GM12878 (cell line): ENCODE measurements around the gene BOLA2B. TPM values are rescaled to one million over a fixed set of nuclear protein-coding genes. Genes with fewer than 3 reads are reported as not detected.

ENCODE experiments used
- CHD2 ChIP-seq: IDR thresholded peaks from 2 replicates; pipeline ENCODE4 v1.6.1; 2011; ENCODE audit warnings: low read depth, low read length, improper control_type of control experiment, borderline replicate concordance
- CREM ChIP-seq: IDR thresholded peaks from 2 replicates; pipeline ENCODE4 v1.6.1; 2014; ENCODE audit warnings: antibody characterized with exemption, low read depth
- DPF2 ChIP-seq: fragments of 450-650 bp; IDR thresholded peaks from 2 replicates; pipeline ENCODE4 v1.6.1; 2017; ENCODE audit warnings: mild to moderate bottlenecking
- HDAC2 ChIP-seq: fragments of 200-600 bp; sonication (generic); IDR thresholded peaks from 2 replicates; pipeline ENCODE4 v1.6.1; 2017
- IKZF2 ChIP-seq, 2 experiments: fragments of 450-650 bp; IDR thresholded peaks; 2 replicates each; pipeline ENCODE4 v1.6.1; 2017; ENCODE audit warnings: mild to moderate bottlenecking in 2 of 2, moderate library complexity in 2 of 2
- NFXL1 ChIP-seq: fragments of 450-650 bp; IDR thresholded peaks from 2 replicates; pipeline ENCODE4 v1.6.1; 2017; ENCODE audit warnings: antibody characterized with exemption, mild to moderate bottlenecking, borderline replicate concordance
- RFX5 ChIP-seq: IDR thresholded peaks from 2 replicates; pipeline ENCODE4 v1.6.1; 2011; ENCODE audit warnings: low read depth, low read length, improper control_type of control experiment
- SREBF2 ChIP-seq: IDR thresholded peaks from 2 replicates; pipeline ENCODE4 v1.6.1; 2012; ENCODE audit warnings: mild to moderate bottlenecking, low read length
- TCF7 ChIP-seq: IDR thresholded peaks from 2 replicates; pipeline ENCODE4 v1.6.1; 2014; ENCODE audit warnings: antibody characterized with exemption, borderline replicate concordance
- ZSCAN29 ChIP-seq: fragments of 450-650 bp; IDR thresholded peaks from 2 replicates; pipeline ENCODE4 v1.6.1; 2017; ENCODE audit warnings: mild to moderate bottlenecking, moderate library complexity
- polyA plus RNA-seq, 11 experiments: library from polyadenylated mRNA; depleted of rRNA in 4 of 11; unstranded in 6 of 11; stranded (reverse) in 5 of 11; fragments of >200 nt; fragmentation: Nextera tagmentation in 4 of 11; fragmentation: Illumina TruSeq in 1 of 11; extraction: Ambion mirVana in 4 of 11; extraction: Trizol in 1 of 11; gene quantifications; 1 replicate in 1 of 11; 2 replicates in 10 of 11; pipeline versions ENCODE4 v1.2.1 to v1.2.3, GENCODE V29; 2011 to 2016; ENCODE audit warnings: inconsistent platforms in 2 of 11, missing spikeins in 2 of 11, low read depth in 1 of 11
- total RNA-seq, 4 experiments: library from RNA; depleted of rRNA in 3 of 4; stranded (reverse); fragments of >200 nt in 3 of 4; fragmentation: Illumina TruSeq in 1 of 4; extraction: Trizol in 1 of 4; gene quantifications; 2 replicates each; pipeline versions ENCODE4 v1.2.1 to v1.2.3, GENCODE V29; 2013 to 2021
- TF ChIP-seq, protein P1 (sequence below): IDR thresholded peaks from 2 replicates; pipeline ENCODE4 v1.6.1; 2011; ENCODE audit warnings: borderline replicate concordance, low read depth, mild to moderate bottlenecking, moderate library complexity, low read length; ENCODE audit not compliant: insufficient read depth, poor library complexity, severe bottlenecking
- TF ChIP-seq, protein P2 (sequence below): fragments of 450-650 bp; IDR thresholded peaks from 2 replicates; pipeline ENCODE4 v1.6.1; 2018; ENCODE audit warnings: mild to moderate bottlenecking, low read depth, moderate library complexity; ENCODE audit not compliant: partially characterized antibody
- TF ChIP-seq, protein P3 (sequence below): fragments of 450-650 bp; IDR thresholded peaks from 2 replicates; pipeline ENCODE4 v1.6.1; 2017; ENCODE audit warnings: low read depth, mild to moderate bottlenecking, moderate library complexity
- TF ChIP-seq, protein P4 (sequence below): fragments of 450-650 bp; IDR thresholded peaks from 2 replicates; pipeline ENCODE4 v1.6.1; 2014; ENCODE audit warnings: mild to moderate bottlenecking
- TF ChIP-seq, protein P5 (sequence below): fragments of 450-650 bp; IDR thresholded peaks from 2 replicates; pipeline ENCODE4 v1.6.1; 2018; ENCODE audit warnings: borderline replicate concordance, mild to moderate bottlenecking; ENCODE audit not compliant: partially characterized antibody

Gene BOLA2B
- total and polyA plus RNA-seq, 10 of the 15 experiments (the other 5 are each of a cell fraction or from before 2014, with no cell fraction given), result 39.9 to 292 (median 130) TPM

DNA sequence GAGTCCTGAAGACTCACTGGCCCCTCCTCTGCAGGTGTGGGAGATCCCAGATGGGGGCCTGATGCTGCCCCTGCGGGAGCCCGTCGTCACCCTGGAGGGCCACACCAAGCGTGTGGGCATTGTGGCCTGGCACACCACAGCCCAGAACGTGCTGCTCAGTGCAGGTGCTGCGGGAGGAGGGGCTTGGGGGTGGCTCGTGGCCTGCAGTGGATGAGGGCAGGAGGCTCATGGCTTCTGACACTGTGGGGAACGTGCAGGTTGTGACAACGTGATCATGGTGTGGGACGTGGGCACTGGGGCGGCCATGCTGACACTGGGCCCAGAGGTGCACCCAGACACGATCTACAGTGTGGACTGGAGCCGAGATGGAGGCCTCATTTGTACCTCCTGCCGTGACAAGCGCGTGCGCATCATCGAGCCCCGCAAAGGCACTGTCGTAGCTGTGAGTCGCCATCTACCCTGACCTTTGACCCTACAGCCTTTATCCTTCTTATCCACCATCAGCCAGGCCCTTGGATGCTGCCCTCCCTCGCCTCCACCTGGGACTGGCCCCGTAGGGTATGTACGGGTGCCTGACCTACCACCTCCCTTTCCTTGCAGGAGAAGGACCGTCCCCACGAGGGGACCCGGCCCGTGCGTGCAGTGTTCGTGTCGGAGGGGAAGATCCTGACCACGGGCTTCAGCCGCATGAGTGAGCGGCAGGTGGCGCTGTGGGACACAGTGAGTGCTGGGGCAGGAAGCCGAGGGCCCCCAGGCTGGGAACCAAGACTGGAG lies 6.5 kb downstream of the BOLA2B start (continued):
- TF ChIP-seq NFXL1 (no peak), SREBF2 (no peak), IKZF2 (IDR thresholded peaks at IDR 0.05) (peak; percentile 18 to 50; a peak in 1 of 4 replicates), DPF2 (no peak; the same call in 1 of the 2 replicates), HDAC2 (no peak), RFX5 (no peak), CHD2 (0 out of 2 replicates have a peak, but pooled peaks have one; percentile 26), ZSCAN29 (no peak), TCF7 (no peak), CREM (no peak)
- TF ChIP-seq, protein P1, sequence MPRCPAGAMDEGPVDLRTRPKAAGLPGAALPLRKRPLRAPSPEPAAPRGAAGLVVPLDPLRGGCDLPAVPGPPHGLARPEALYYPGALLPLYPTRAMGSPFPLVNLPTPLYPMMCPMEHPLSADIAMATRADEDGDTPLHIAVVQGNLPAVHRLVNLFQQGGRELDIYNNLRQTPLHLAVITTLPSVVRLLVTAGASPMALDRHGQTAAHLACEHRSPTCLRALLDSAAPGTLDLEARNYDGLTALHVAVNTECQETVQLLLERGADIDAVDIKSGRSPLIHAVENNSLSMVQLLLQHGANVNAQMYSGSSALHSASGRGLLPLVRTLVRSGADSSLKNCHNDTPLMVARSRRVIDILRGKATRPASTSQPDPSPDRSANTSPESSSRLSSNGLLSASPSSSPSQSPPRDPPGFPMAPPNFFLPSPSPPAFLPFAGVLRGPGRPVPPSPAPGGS, result no peak
- TF ChIP-seq, protein P2, sequence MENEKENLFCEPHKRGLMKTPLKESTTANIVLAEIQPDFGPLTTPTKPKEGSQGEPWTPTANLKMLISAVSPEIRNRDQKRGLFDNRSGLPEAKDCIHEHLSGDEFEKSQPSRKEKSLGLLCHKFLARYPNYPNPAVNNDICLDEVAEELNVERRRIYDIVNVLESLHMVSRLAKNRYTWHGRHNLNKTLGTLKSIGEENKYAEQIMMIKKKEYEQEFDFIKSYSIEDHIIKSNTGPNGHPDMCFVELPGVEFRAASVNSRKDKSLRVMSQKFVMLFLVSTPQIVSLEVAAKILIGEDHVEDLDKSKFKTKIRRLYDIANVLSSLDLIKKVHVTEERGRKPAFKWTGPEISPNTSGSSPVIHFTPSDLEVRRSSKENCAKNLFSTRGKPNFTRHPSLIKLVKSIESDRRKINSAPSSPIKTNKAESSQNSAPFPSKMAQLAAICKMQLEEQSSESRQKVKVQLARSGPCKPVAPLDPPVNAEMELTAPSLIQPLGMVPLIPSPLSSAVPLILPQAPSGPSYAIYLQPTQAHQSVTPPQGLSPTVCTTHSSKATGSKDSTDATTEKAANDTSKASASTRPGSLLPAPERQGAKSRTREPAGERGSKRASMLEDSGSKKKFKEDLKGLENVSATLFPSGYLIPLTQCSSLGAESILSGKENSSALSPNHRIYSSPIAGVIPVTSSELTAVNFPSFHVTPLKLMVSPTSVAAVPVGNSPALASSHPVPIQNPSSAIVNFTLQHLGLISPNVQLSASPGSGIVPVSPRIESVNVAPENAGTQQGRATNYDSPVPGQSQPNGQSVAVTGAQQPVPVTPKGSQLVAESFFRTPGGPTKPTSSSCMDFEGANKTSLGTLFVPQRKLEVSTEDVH, result no peak
- TF ChIP-seq, protein P3, sequence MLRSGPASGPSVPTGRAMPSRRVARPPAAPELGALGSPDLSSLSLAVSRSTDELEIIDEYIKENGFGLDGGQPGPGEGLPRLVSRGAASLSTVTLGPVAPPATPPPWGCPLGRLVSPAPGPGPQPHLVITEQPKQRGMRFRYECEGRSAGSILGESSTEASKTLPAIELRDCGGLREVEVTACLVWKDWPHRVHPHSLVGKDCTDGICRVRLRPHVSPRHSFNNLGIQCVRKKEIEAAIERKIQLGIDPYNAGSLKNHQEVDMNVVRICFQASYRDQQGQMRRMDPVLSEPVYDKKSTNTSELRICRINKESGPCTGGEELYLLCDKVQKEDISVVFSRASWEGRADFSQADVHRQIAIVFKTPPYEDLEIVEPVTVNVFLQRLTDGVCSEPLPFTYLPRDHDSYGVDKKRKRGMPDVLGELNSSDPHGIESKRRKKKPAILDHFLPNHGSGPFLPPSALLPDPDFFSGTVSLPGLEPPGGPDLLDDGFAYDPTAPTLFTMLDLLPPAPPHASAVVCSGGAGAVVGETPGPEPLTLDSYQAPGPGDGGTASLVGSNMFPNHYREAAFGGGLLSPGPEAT, result no peak
- TF ChIP-seq, protein P4, sequence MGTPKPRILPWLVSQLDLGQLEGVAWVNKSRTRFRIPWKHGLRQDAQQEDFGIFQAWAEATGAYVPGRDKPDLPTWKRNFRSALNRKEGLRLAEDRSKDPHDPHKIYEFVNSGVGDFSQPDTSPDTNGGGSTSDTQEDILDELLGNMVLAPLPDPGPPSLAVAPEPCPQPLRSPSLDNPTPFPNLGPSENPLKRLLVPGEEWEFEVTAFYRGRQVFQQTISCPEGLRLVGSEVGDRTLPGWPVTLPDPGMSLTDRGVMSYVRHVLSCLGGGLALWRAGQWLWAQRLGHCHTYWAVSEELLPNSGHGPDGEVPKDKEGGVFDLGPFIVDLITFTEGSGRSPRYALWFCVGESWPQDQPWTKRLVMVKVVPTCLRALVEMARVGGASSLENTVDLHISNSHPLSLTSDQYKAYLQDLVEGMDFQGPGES, result no peak
- TF ChIP-seq, protein P5, sequence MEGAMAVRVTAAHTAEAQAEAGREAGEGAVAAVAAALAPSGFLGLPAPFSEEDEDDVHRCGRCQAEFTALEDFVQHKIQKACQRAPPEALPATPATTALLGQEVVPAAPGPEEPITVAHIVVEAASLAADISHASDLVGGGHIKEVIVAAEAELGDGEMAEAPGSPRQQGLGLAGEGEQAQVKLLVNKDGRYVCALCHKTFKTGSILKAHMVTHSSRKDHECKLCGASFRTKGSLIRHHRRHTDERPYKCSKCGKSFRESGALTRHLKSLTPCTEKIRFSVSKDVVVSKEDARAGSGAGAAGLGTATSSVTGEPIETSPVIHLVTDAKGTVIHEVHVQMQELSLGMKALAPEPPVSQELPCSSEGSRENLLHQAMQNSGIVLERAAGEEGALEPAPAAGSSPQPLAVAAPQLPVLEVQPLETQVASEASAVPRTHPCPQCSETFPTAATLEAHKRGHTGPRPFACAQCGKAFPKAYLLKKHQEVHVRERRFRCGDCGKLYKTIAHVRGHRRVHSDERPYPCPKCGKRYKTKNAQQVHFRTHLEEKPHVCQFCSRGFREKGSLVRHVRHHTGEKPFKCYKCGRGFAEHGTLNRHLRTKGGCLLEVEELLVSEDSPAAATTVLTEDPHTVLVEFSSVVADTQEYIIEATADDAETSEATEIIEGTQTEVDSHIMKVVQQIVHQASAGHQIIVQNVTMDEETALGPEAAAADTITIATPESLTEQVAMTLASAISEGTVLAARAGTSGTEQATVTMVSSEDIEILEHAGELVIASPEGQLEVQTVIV, result no peak
